Mesothelial cell of epicardium (in vitro differentiated cells): ENCODE results near the gene PCNX2. TPM values are rescaled to one million over a fixed set of nuclear protein-coding genes. Genes with fewer than 3 reads are reported as not detected.

Experiments
- DNase-seq, 2 experiments: peaks; one replicate each; pipeline ENCODE4 v3.0.0; 2021; ENCODE audit warnings: low spot score in 2 of 2; ENCODE audit not compliant: unreplicated experiment in 2 of 2
- H3K27ac Mint-ChIP-seq: 2 replicates; pipeline ENCODE4 v1.8.0; 2021; ENCODE audit warnings: mixed read lengths
- H3K27me3 Mint-ChIP-seq: 2 replicates; pipeline ENCODE4 v1.8.0; 2021; ENCODE audit warnings: low read depth, mixed read lengths
- H3K36me3 Mint-ChIP-seq: 2 replicates; pipeline ENCODE4 v1.8.0; 2021; ENCODE audit warnings: mixed read lengths
- H3K4me1 Mint-ChIP-seq: 2 replicates; pipeline ENCODE4 v1.8.0; 2021; ENCODE audit warnings: mixed read lengths
- H3K4me3 Mint-ChIP-seq: 2 replicates; pipeline ENCODE4 v1.8.0; 2021; ENCODE audit warnings: mild to moderate bottlenecking, moderate library complexity, mixed read lengths
- H3K9me3 Mint-ChIP-seq: 2 replicates; pipeline ENCODE4 v1.8.0; 2021; ENCODE audit warnings: mixed read lengths
- CTCF ChIP-seq: fragments of 200-600 bp; sonication (generic); IDR thresholded peaks from one replicate; pipeline ENCODE4 v1.5.0; 2021; ENCODE audit warnings: antibody characterized with exemption; ENCODE audit not compliant: unreplicated experiment
- total RNA-seq: library from RNA; stranded (reverse); gene quantifications from 3 replicates; pipeline ENCODE4 v1.2.1, GENCODE V29; 2021

The PCNX2 gene
- total RNA-seq, 1 donor from 2014 or later = 28.4 TPM

- peaks cover 7% of the 10 kb centered on the region for H3K9me3 Mint-ChIP-seq
- no peak overlapping the region for H3K4me3 Mint-ChIP-seq
- H3K36me3 Mint-ChIP-seq = peaks cover 25% of the 10 kb centered on the region
- H3K27me3 Mint-ChIP-seq = no peaks in the 10 kb centered on the region
- DNase-seq = no peak
- H3K4me1 Mint-ChIP-seq = peaks cover 41% of the 10 kb centered on the region
- H3K27ac Mint-ChIP-seq = peak overlapping the region; percentile 52
- no peak for TF ChIP-seq CTCF
Observed at GRCh38 chr1:232962761-232963745, 332.5 kb downstream of the PCNX2 start.

GRCh38 chr1:232958067-232958466 is 337.5 kb downstream of the PCNX2 start:
- H3K4me1 Mint-ChIP-seq = peaks cover 21% of the 10 kb centered on the region
- no peaks in the 10 kb centered on the region for H3K27me3 Mint-ChIP-seq
- peaks cover 40% of the 10 kb centered on the region for H3K36me3 Mint-ChIP-seq
- H3K27ac Mint-ChIP-seq = no peak overlapping the region
- H3K4me3 Mint-ChIP-seq = no peak overlapping the region
- no peak for DNase-seq
- no peak for TF ChIP-seq CTCF
- peaks cover 19% of the 10 kb centered on the region for H3K9me3 Mint-ChIP-seq

GRCh38 chr1:232956081-232956480 is 339.4 kb downstream of the PCNX2 start:
- Mint-ChIP-seq H3K27me3 (no peaks in the 10 kb centered on the region), H3K36me3 (peaks cover 38% of the 10 kb centered on the region), H3K4me1 (peaks cover 28% of the 10 kb centered on the region), H3K9me3 (peaks cover 19% of the 10 kb centered on the region), H3K4me3 (no peak overlapping the region), H3K27ac (no peak overlapping the region)
- no peak for TF ChIP-seq CTCF
- no peak for DNase-seq

- H3K4me3 Mint-ChIP-seq = no peak overlapping the region
- no peak for TF ChIP-seq CTCF
- H3K36me3 Mint-ChIP-seq = peaks cover 34% of the 10 kb centered on the region
- no peaks in the 10 kb centered on the region for H3K27me3 Mint-ChIP-seq
- H3K27ac Mint-ChIP-seq = no peak overlapping the region
- peaks cover 36% of the 10 kb centered on the region for H3K4me1 Mint-ChIP-seq
- no peak for DNase-seq
- H3K9me3 Mint-ChIP-seq = peaks cover 19% of the 10 kb centered on the region
Observed at GRCh38 chr1:232954594-232955365, 340.7 kb downstream of the PCNX2 start.

- peaks cover 17% of the 10 kb centered on the region for H3K36me3 Mint-ChIP-seq
- H3K4me3 Mint-ChIP-seq = peak overlapping the region; percentile 90
Observed at GRCh38 chr1:232952514-232953499, 342.7 kb downstream of the PCNX2 start.

More at GRCh38 chr1:232952514-232953499, 342.7 kb downstream of the PCNX2 start:
- TF ChIP-seq CTCF = peak; percentile 65
- H3K27ac Mint-ChIP-seq = peak overlapping the region; percentile 99
- no peaks in the 10 kb centered on the region for H3K27me3 Mint-ChIP-seq
- peaks cover 42% of the 10 kb centered on the region for H3K4me1 Mint-ChIP-seq
- DNase-seq = no peak
- peaks cover 10% of the 10 kb centered on the region for H3K9me3 Mint-ChIP-seq
